Measurements from ENCODE around the gene ABL1. TPM values are rescaled to one million over a fixed set of nuclear protein-coding genes. Genes with fewer than 3 reads are reported as not detected.

The ABL1 gene
- total and polyA plus RNA-seq, 4 donors = 12.8 to 98.7 (median 65.1) TPM

- H3K9me3 ChIP-seq (ENCODE audit: control insufficient read depth, low read length) = no peaks in the 10 kb centered on the region
- no peak overlapping the region for H3K4me3 ChIP-seq (ENCODE audit: low read length in 2 of 2)
- H3K4me1 ChIP-seq (ENCODE audit: control insufficient read depth in 1 of 2, insufficient read depth in 2 of 2, low read length in 2 of 2) = peaks cover 0 to 1% of the 10 kb centered on the region in 2 donors
- intact Hi-C loops (cut with DNase I) = loop anchor here (2.0 to 5.0 kb wide), 3 partner anchors 91 to 155 kb away; no protein-coding TSS in a partner anchor
- ATAC-seq (ENCODE audit: low FRiP score) (no peak), DNase-seq (peak in 1 of 2 donors; percentile 24)
- no peaks in the 10 kb centered on the region for H3K27me3 ChIP-seq (ENCODE audit: control insufficient read depth in 1 of 2, insufficient read depth in 2 of 2, low read length in 1 of 2)
- WGBS, 2 donors = 76 to 77% methylated on average over 8 of the region's 8 CpGs
- H3K36me3 ChIP-seq (ENCODE audit: control insufficient read depth in 1 of 2, insufficient read depth in 2 of 2, low read length in 1 of 2) = peaks cover 0 to 3% of the 10 kb centered on the region in 2 donors
- peak overlapping the region in 1 of 2 donors; percentile 8 for H3K27ac ChIP-seq (ENCODE audit: low read depth in 1 of 2, low read length in 2 of 2)
Measured at GRCh38 chr9:130862217-130862616, 27.2 kb downstream of the ABL1 start.

GRCh38 chr9:130862747-130863146 lies 27.7 kb downstream of the ABL1 start:
- peak overlapping the region in 1 of 2 donors; percentile 1 for H3K27ac ChIP-seq (ENCODE audit: low read depth in 1 of 2, low read length in 2 of 2)
- 79 to 80% methylated on average over 23 of the region's 23 CpGs for WGBS, 2 donors
- H3K9me3 ChIP-seq (ENCODE audit: control insufficient read depth, low read length) = no peaks in the 10 kb centered on the region
- peak in 1 of 2 donors; percentile 72 for DNase-seq
- peaks cover 0 to 1% of the 10 kb centered on the region in 2 donors for H3K4me1 ChIP-seq (ENCODE audit: control insufficient read depth in 1 of 2, insufficient read depth in 2 of 2, low read length in 2 of 2)
- no peak overlapping the region for H3K4me3 ChIP-seq (ENCODE audit: low read length in 2 of 2)
- ATAC-seq (ENCODE audit: low FRiP score) = no peak
- peaks cover 0 to 3% of the 10 kb centered on the region in 2 donors for H3K36me3 ChIP-seq (ENCODE audit: control insufficient read depth in 1 of 2, insufficient read depth in 2 of 2, low read length in 1 of 2)
- intact Hi-C loops (cut with DNase I) = loop anchor here (2.0 to 5.0 kb wide), 3 partner anchors 92 to 155 kb away; no protein-coding TSS in a partner anchor
- no peaks in the 10 kb centered on the region for H3K27me3 ChIP-seq (ENCODE audit: control insufficient read depth in 1 of 2, insufficient read depth in 2 of 2, low read length in 1 of 2)

GRCh38 chr9:130864541-130864940 lies 29.5 kb downstream of the ABL1 start:
- no peak overlapping the region for H3K27ac ChIP-seq (ENCODE audit: low read depth in 1 of 2, low read length in 2 of 2)
- H3K4me3 ChIP-seq (ENCODE audit: low read length in 2 of 2) = no peak overlapping the region
- peak in 1 of 2 donors; percentile 59 for DNase-seq
- peaks cover 0 to 3% of the 10 kb centered on the region in 2 donors for H3K36me3 ChIP-seq (ENCODE audit: control insufficient read depth in 1 of 2, insufficient read depth in 2 of 2, low read length in 1 of 2)
- 75 to 79% methylated on average over 6 of the region's 6 CpGs for WGBS, 2 donors
- intact Hi-C loops (cut with DNase I) = loop anchor here (2.0 to 5.0 kb wide), 3 partner anchors 94 to 157 kb away; no protein-coding TSS in a partner anchor
- ATAC-seq (ENCODE audit: low FRiP score) = no peak
- no peaks in the 10 kb centered on the region for H3K9me3 ChIP-seq (ENCODE audit: control insufficient read depth, low read length)
- H3K4me1 ChIP-seq (ENCODE audit: control insufficient read depth in 1 of 2, insufficient read depth in 2 of 2, low read length in 2 of 2) = no peaks in the 10 kb centered on the region
- no peaks in the 10 kb centered on the region for H3K27me3 ChIP-seq (ENCODE audit: control insufficient read depth in 1 of 2, insufficient read depth in 2 of 2, low read length in 1 of 2)

GRCh38 chr9:130865921-130866320 lies 30.9 kb downstream of the ABL1 start:
- Histone ChIP-seq H3K36me3 (ENCODE audit: control insufficient read depth in 1 of 2, insufficient read depth in 2 of 2, low read length in 1 of 2) (peaks cover 0 to 3% of the 10 kb centered on the region in 2 donors), H3K27ac (ENCODE audit: low read depth in 1 of 2, low read length in 2 of 2) (no peak overlapping the region), H3K4me3 (ENCODE audit: low read length in 2 of 2) (no peak overlapping the region), H3K27me3 (ENCODE audit: control insufficient read depth in 1 of 2, insufficient read depth in 2 of 2, low read length in 1 of 2) (no peaks in the 10 kb centered on the region), H3K4me1 (ENCODE audit: control insufficient read depth in 1 of 2, insufficient read depth in 2 of 2, low read length in 2 of 2) (no peaks in the 10 kb centered on the region), H3K9me3 (ENCODE audit: control insufficient read depth, low read length) (no peaks in the 10 kb centered on the region)
- DNase-seq (no peak), ATAC-seq (ENCODE audit: low FRiP score) (no peak)
- WGBS, 2 donors = 90 to 94% methylated on average over 3 of the region's 3 CpGs
- intact Hi-C loops (cut with DNase I) = loop anchor here (2.0 to 5.0 kb wide), 3 partner anchors 75 to 95 kb away; no protein-coding TSS in a partner anchor

- ATAC-seq (ENCODE audit: low FRiP score) = peak; percentile 54
- Histone ChIP-seq H3K4me3 (ENCODE audit: low read length in 2 of 2) (no peak overlapping the region), H3K36me3 (ENCODE audit: control insufficient read depth in 1 of 2, insufficient read depth in 2 of 2, low read length in 1 of 2) (peaks cover 0 to 3% of the 10 kb centered on the region in 2 donors), H3K27me3 (ENCODE audit: control insufficient read depth in 1 of 2, insufficient read depth in 2 of 2, low read length in 1 of 2) (no peaks in the 10 kb centered on the region), H3K27ac (ENCODE audit: low read depth in 1 of 2, low read length in 2 of 2) (no peak overlapping the region), H3K4me1 (ENCODE audit: control insufficient read depth in 1 of 2, insufficient read depth in 2 of 2, low read length in 2 of 2) (no peaks in the 10 kb centered on the region), H3K9me3 (ENCODE audit: control insufficient read depth, low read length) (no peaks in the 10 kb centered on the region)
- intact Hi-C loops (cut with DNase I) = loop anchor here (2.0 to 5.0 kb wide), 2 partner anchors 74 to 76 kb away; no protein-coding TSS in a partner anchor
- WGBS, 2 donors = 37 to 38% methylated on average over 4 of the region's 4 CpGs
- DNase-seq = peak; percentile 76 to 82
Measured at GRCh38 chr9:130866474-130866965, 31.5 kb downstream of the ABL1 start.

- Histone ChIP-seq H3K4me1 (ENCODE audit: control insufficient read depth in 1 of 2, insufficient read depth in 2 of 2, low read length in 2 of 2) (no peaks in the 10 kb centered on the region), H3K4me3 (ENCODE audit: low read length in 2 of 2) (no peak overlapping the region), H3K27ac (ENCODE audit: low read depth in 1 of 2, low read length in 2 of 2) (no peak overlapping the region), H3K36me3 (ENCODE audit: control insufficient read depth in 1 of 2, insufficient read depth in 2 of 2, low read length in 1 of 2) (peaks cover 0 to 3% of the 10 kb centered on the region in 2 donors), H3K27me3 (ENCODE audit: control insufficient read depth in 1 of 2, insufficient read depth in 2 of 2, low read length in 1 of 2) (no peaks in the 10 kb centered on the region), H3K9me3 (ENCODE audit: control insufficient read depth, low read length) (no peaks in the 10 kb centered on the region)
- 61 to 64% methylated on average over 9 of the region's 9 CpGs for WGBS, 2 donors
- DNase-seq = peak in 1 of 2 donors; percentile 66
- ATAC-seq (ENCODE audit: low FRiP score) = no peak
- intact Hi-C loops (cut with DNase I) = loop anchor here (2.0 to 5.0 kb wide), 2 partner anchors 73 to 75 kb away; no protein-coding TSS in a partner anchor
Measured at GRCh38 chr9:130867556-130867955, 32.5 kb downstream of the ABL1 start.

GRCh38 chr9:130868230-130868629 lies 33.2 kb downstream of the ABL1 start:
- H3K4me1 ChIP-seq (ENCODE audit: control insufficient read depth in 1 of 2, insufficient read depth in 2 of 2, low read length in 2 of 2) = peaks cover 0 to 3% of the 10 kb centered on the region in 2 donors
- intact Hi-C loops (cut with DNase I) = loop anchor here in 1 of 2 donors (5.0 kb wide), 1 partner anchor 74 kb away; no protein-coding TSS in a partner anchor

GRCh38 chr9:130869250-130869649 lies 34.2 kb downstream of the ABL1 start:
- Histone ChIP-seq H3K36me3 (ENCODE audit: control insufficient read depth in 1 of 2, insufficient read depth in 2 of 2, low read length in 1 of 2) (peaks cover 0 to 3% of the 10 kb centered on the region in 2 donors), H3K4me1 (ENCODE audit: control insufficient read depth in 1 of 2, insufficient read depth in 2 of 2, low read length in 2 of 2) (peaks cover 0 to 3% of the 10 kb centered on the region in 2 donors)

More at GRCh38 chr9:130868230-130868629, 33.2 kb downstream of the ABL1 start:
- no peak for ATAC-seq (ENCODE audit: low FRiP score)
- DNase-seq = peak in 1 of 2 donors; percentile 15
- Histone ChIP-seq H3K9me3 (ENCODE audit: control insufficient read depth, low read length) (no peaks in the 10 kb centered on the region), H3K27ac (ENCODE audit: low read depth in 1 of 2, low read length in 2 of 2) (no peak overlapping the region), H3K4me3 (ENCODE audit: low read length in 2 of 2) (no peak overlapping the region), H3K27me3 (ENCODE audit: control insufficient read depth in 1 of 2, insufficient read depth in 2 of 2, low read length in 1 of 2) (no peaks in the 10 kb centered on the region), H3K36me3 (ENCODE audit: control insufficient read depth in 1 of 2, insufficient read depth in 2 of 2, low read length in 1 of 2) (peaks cover 0 to 3% of the 10 kb centered on the region in 2 donors)
- WGBS, 2 donors = 72 to 77% methylated on average over 3 of the region's 3 CpGs

More at GRCh38 chr9:130869250-130869649, 34.2 kb downstream of the ABL1 start:
- Histone ChIP-seq H3K9me3 (ENCODE audit: control insufficient read depth, low read length) (no peaks in the 10 kb centered on the region), H3K4me3 (ENCODE audit: low read length in 2 of 2) (no peak overlapping the region), H3K27ac (ENCODE audit: low read depth in 1 of 2, low read length in 2 of 2) (no peak overlapping the region), H3K27me3 (ENCODE audit: control insufficient read depth in 1 of 2, insufficient read depth in 2 of 2, low read length in 1 of 2) (no peaks in the 10 kb centered on the region)
- no peak for ATAC-seq (ENCODE audit: low FRiP score)
- intact Hi-C loops (cut with DNase I) = loop anchor here in 1 of 2 donors (5.0 kb wide), 1 partner anchor 73 kb away; no protein-coding TSS in a partner anchor
- peak in 1 of 2 donors; percentile 87 for DNase-seq
- WGBS, 2 donors = 65 to 68% methylated on average over 8 of the region's 8 CpGs

All from aorta (tissue), 5 donors.